HFFc6 (cell line): ENCODE results near the gene GPHA2. TPM values are rescaled to one million over a fixed set of nuclear protein-coding genes. Genes with fewer than 3 reads are reported as not detected.

Experiments
- DNase-seq: peaks from one replicate; pipeline ENCODE4 v3.0.0-alpha.2; 2018
- H3K27ac Mint-ChIP-seq: 2 replicates; pipeline ENCODE4 v1.8.0; 2020; ENCODE audit warnings: mild to moderate bottlenecking, mixed read lengths
- H3K27me3 Mint-ChIP-seq: 2 replicates; pipeline ENCODE4 v1.8.0; 2021; ENCODE audit warnings: mild to moderate bottlenecking, moderate library complexity, mixed read lengths; ENCODE audit not compliant: insufficient read depth
- H3K36me3 Mint-ChIP-seq: 2 replicates; pipeline ENCODE4 v1.8.0; 2021; ENCODE audit warnings: low read depth, mixed read lengths
- H3K4me1 Mint-ChIP-seq: 2 replicates; pipeline ENCODE4 v1.8.0; 2020; ENCODE audit warnings: low read depth, mixed read lengths
- H3K4me3 Mint-ChIP-seq: 2 replicates; pipeline ENCODE4 v1.8.0; 2020; ENCODE audit warnings: mild to moderate bottlenecking, moderate library complexity, mixed read lengths
- H3K9me3 Mint-ChIP-seq: 2 replicates; pipeline ENCODE4 v1.8.0; 2020; ENCODE audit warnings: mild to moderate bottlenecking, mixed read lengths
- CTCF ChIP-seq: fragments of 200-600 bp; sonication (generic); IDR thresholded peaks from 2 replicates; pipeline ENCODE4 v1.5.0; 2021; ENCODE audit warnings: antibody characterized with exemption, mild to moderate bottlenecking
- total RNA-seq, 6 experiments: library from RNA; stranded (reverse); fragmentation: NEBNext Ultra II Directional; extraction: Animal tissue kit (Norgen Biotek cat#: 25700); gene quantifications; 2 replicates in 1 of 6; 3 replicates in 5 of 6; pipeline ENCODE4 v1.2.3, GENCODE V29; 2021

GPHA2 gene
- total RNA-seq, 6 experiments from 2014 or later: not detected

- Mint-ChIP-seq H3K4me3 (no peak overlapping the region), H3K27me3 (peaks cover 31% of the 10 kb centered on the region), H3K9me3 (no peaks in the 10 kb centered on the region), H3K27ac (no peak overlapping the region), H3K4me1 (peaks cover under 1% of the 10 kb centered on the region; the same call in 1 of the 2 replicates), H3K36me3 (no peaks in the 10 kb centered on the region)
- no peak for DNase-seq
- TF ChIP-seq CTCF: no peak
These were observed 18.5 kb upstream of the GPHA2 start for GRCh38 chr11:64954201-64954600.

GRCh38 chr11:64951529-64951928 lies 15.8 kb upstream of the GPHA2 start:
- TF ChIP-seq CTCF: no peak
- Mint-ChIP-seq H3K4me1 (peaks cover 8% of the 10 kb centered on the region), H3K27ac (no peak overlapping the region), H3K27me3 (peaks cover 30% of the 10 kb centered on the region), H3K4me3 (no peak overlapping the region), H3K9me3 (no peaks in the 10 kb centered on the region), H3K36me3 (no peaks in the 10 kb centered on the region)
- DNase-seq: no peak

GRCh38 chr11:64947208-64947814 lies 11.6 kb upstream of the GPHA2 start:
- H3K4me3 Mint-ChIP-seq: no peak overlapping the region
- peak; percentile 63 for DNase-seq
- H3K27ac Mint-ChIP-seq: no peak overlapping the region
- TF ChIP-seq CTCF: peak; percentile 24; the same call in 1 of the 2 replicates
- H3K4me1 Mint-ChIP-seq: peaks cover 8% of the 10 kb centered on the region
- no peaks in the 10 kb centered on the region for H3K36me3 Mint-ChIP-seq
- peaks cover 36% of the 10 kb centered on the region for H3K27me3 Mint-ChIP-seq
- no peaks in the 10 kb centered on the region for H3K9me3 Mint-ChIP-seq

- no peak overlapping the region for H3K4me3 Mint-ChIP-seq
- DNase-seq: no peak
- peaks cover 31% of the 10 kb centered on the region for H3K27me3 Mint-ChIP-seq
- no peak overlapping the region for H3K27ac Mint-ChIP-seq
- H3K36me3 Mint-ChIP-seq: peaks cover 15% of the 10 kb centered on the region; the same call in 1 of the 2 replicates
- TF ChIP-seq CTCF: no peak
- H3K9me3 Mint-ChIP-seq: no peaks in the 10 kb centered on the region
- peaks cover 8% of the 10 kb centered on the region for H3K4me1 Mint-ChIP-seq
These were observed 846 bp upstream of the GPHA2 start for GRCh38 chr11:64936539-64936938.

- Mint-ChIP-seq H3K27me3 (peaks cover 28% of the 10 kb centered on the region; the same call in 1 of the 2 replicates), H3K4me3 (no peak overlapping the region), H3K36me3 (peaks cover 27% of the 10 kb centered on the region; the same call in 1 of the 2 replicates), H3K4me1 (peaks cover 8% of the 10 kb centered on the region), H3K27ac (no peak overlapping the region), H3K9me3 (no peaks in the 10 kb centered on the region)
- no peak for DNase-seq
- no peak for TF ChIP-seq CTCF
These were observed 873 bp downstream of the GPHA2 start for GRCh38 chr11:64934682-64935358.
